Measurements from ENCODE around the gene EXOC4. TPM values are rescaled to one million over a fixed set of nuclear protein-coding genes. Genes with fewer than 3 reads are reported as not detected.

The EXOC4 gene
- total RNA-seq, 1 experiment from 2014 or later, result 71.0 TPM

DNA sequence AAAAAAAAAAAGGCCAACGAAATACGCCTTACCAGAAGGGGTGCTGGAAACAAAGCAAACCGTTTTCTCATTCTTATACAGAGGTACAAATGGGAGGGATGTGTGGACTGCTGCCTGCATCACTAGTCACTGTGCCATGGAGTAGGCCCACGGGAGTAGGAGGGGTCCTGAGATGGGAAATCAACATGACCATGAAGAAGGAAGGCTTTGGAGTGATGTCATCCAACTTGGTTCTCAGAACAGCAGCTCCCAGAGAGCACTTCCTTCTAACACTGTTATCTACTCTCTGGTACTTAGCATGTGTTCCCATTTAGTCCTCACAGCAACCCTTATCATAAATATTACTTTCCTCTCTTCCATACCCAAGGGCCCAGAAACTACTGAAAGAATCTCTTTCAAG, 814.3 kb downstream of the EXOC4 start:
- BruUV-seq (replicated peaks), result no TSS peak
- Histone ChIP-seq H3K4me3 (ENCODE audit: low read depth in 2 of 2, low read length in 2 of 2) (no peak overlapping the region), H3K27me3 (ENCODE audit: control insufficient read depth, insufficient read depth, low read length) (no peaks in the 10 kb centered on the region), H3K4me1 (ENCODE audit: control insufficient read depth, insufficient read depth, low read length) (no peaks in the 10 kb centered on the region), H3K9me3 (ENCODE audit: control insufficient read depth, insufficient read depth, low read depth, low read length) (no peaks in the 10 kb centered on the region), H3K36me3 (ENCODE audit: control insufficient read depth, insufficient read depth, low read length) (no peaks in the 10 kb centered on the region), H3K27ac (ENCODE audit: low read length) (no peak overlapping the region)
- POLR2A ChIA-PET, result no interaction called here
- no peak for DNase-seq (ENCODE audit: low read depth, low spot score)
- CTCF ChIA-PET, result no interaction called here
- ATAC-seq, result no peak
- intact Hi-C loops (cut with micrococcal nuclease; ENCODE audit: unreplicated experiment), result no loop called here
- TF ChIP-seq, protein P1, sequence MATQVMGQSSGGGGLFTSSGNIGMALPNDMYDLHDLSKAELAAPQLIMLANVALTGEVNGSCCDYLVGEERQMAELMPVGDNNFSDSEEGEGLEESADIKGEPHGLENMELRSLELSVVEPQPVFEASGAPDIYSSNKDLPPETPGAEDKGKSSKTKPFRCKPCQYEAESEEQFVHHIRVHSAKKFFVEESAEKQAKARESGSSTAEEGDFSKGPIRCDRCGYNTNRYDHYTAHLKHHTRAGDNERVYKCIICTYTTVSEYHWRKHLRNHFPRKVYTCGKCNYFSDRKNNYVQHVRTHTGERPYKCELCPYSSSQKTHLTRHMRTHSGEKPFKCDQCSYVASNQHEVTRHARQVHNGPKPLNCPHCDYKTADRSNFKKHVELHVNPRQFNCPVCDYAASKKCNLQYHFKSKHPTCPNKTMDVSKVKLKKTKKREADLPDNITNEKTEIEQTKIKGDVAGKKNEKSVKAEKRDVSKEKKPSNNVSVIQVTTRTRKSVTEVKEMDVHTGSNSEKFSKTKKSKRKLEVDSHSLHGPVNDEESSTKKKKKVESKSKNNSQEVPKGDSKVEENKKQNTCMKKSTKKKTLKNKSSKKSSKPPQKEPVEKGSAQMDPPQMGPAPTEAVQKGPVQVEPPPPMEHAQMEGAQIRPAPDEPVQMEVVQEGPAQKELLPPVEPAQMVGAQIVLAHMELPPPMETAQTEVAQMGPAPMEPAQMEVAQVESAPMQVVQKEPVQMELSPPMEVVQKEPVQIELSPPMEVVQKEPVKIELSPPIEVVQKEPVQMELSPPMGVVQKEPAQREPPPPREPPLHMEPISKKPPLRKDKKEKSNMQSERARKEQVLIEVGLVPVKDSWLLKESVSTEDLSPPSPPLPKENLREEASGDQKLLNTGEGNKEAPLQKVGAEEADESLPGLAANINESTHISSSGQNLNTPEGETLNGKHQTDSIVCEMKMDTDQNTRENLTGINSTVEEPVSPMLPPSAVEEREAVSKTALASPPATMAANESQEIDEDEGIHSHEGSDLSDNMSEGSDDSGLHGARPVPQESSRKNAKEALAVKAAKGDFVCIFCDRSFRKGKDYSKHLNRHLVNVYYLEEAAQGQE (IDR thresholded peaks at IDR 0.05; ENCODE audit: insufficient read depth in 1 of 2, low read depth in 2 of 2, low read length in 1 of 2), result no peak
- no peak for TF ChIP-seq SIN3A (IDR thresholded peaks at IDR 0.05; ENCODE audit: borderline replicate concordance, insufficient read depth, low read depth, low read length)
- TF ChIP-seq TCF7L2 (IDR thresholded peaks at IDR 0.05; ENCODE audit: low read depth, low read length), result no peak
- TF ChIP-seq, protein P2, sequence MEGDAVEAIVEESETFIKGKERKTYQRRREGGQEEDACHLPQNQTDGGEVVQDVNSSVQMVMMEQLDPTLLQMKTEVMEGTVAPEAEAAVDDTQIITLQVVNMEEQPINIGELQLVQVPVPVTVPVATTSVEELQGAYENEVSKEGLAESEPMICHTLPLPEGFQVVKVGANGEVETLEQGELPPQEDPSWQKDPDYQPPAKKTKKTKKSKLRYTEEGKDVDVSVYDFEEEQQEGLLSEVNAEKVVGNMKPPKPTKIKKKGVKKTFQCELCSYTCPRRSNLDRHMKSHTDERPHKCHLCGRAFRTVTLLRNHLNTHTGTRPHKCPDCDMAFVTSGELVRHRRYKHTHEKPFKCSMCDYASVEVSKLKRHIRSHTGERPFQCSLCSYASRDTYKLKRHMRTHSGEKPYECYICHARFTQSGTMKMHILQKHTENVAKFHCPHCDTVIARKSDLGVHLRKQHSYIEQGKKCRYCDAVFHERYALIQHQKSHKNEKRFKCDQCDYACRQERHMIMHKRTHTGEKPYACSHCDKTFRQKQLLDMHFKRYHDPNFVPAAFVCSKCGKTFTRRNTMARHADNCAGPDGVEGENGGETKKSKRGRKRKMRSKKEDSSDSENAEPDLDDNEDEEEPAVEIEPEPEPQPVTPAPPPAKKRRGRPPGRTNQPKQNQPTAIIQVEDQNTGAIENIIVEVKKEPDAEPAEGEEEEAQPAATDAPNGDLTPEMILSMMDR (IDR thresholded peaks at IDR 0.05), result no peak
- no peak for TF ChIP-seq POLR2AphosphoS5 (IDR thresholded peaks at IDR 0.05; ENCODE audit: low read depth, low read length)
- in situ Hi-C loops (cut with HindIII; ENCODE audit: low pct_unique_long_range_greater_than_20kb, low sequenced_read_pairs), result no loop called here

DNA sequence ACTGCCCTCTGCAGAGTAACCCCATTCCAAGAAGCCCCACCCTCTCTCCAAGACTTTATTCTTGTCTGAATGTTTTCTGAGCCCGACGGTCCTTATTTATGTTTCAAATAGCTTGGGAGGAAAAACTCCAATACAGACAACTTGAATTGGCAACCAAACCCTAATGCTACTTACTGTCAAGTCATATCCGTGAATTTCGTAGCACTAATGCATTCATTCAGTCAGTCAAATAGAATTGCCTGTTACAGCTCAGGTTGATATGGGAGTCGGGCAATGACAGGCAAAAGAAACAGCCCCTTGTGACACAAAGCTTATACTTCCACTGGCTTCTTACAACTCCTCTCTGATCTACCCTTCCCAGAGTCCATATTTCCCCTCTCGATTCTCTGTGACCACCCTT, 815.8 kb downstream of the EXOC4 start:
- in situ Hi-C loops (cut with HindIII; ENCODE audit: low pct_unique_long_range_greater_than_20kb, low sequenced_read_pairs), result no loop called here
- no peaks in the 10 kb centered on the region for H3K36me3 ChIP-seq (ENCODE audit: control insufficient read depth, insufficient read depth, low read length)
- POLR2A ChIA-PET, result no interaction called here
- DNase-seq (ENCODE audit: low read depth, low spot score), result no peak
- intact Hi-C loops (cut with micrococcal nuclease; ENCODE audit: unreplicated experiment), result no loop called here
- no peak overlapping the region for H3K27ac ChIP-seq (ENCODE audit: low read length)
- TF ChIP-seq SIN3A (IDR thresholded peaks at IDR 0.05; ENCODE audit: borderline replicate concordance, insufficient read depth, low read depth, low read length), result no peak
- TF ChIP-seq POLR2AphosphoS5 (IDR thresholded peaks at IDR 0.05; ENCODE audit: low read depth, low read length), result no peak
- TF ChIP-seq, protein P1 (IDR thresholded peaks at IDR 0.05; ENCODE audit: insufficient read depth in 1 of 2, low read depth in 2 of 2, low read length in 1 of 2), result no peak
- TF ChIP-seq, protein P2 (IDR thresholded peaks at IDR 0.05), result no peak
- no peak for TF ChIP-seq TCF7L2 (IDR thresholded peaks at IDR 0.05; ENCODE audit: low read depth, low read length)
- no peak overlapping the region for H3K4me3 ChIP-seq (ENCODE audit: low read depth in 2 of 2, low read length in 2 of 2)
- no peaks in the 10 kb centered on the region for H3K27me3 ChIP-seq (ENCODE audit: control insufficient read depth, insufficient read depth, low read length)
- H3K4me1 ChIP-seq (ENCODE audit: control insufficient read depth, insufficient read depth, low read length), result no peaks in the 10 kb centered on the region
- CTCF ChIA-PET, result no interaction called here
- no TSS peak for BruUV-seq (replicated peaks)
- ATAC-seq, result no peak
- H3K9me3 ChIP-seq (ENCODE audit: control insufficient read depth, insufficient read depth, low read depth, low read length), result no peaks in the 10 kb centered on the region

Data from Panc1 (cell line).